ENCODE results near the gene IL1RAPL1. TPM values are rescaled to one million over a fixed set of nuclear protein-coding genes. Genes with fewer than 3 reads are reported as not detected.

The IL1RAPL1 gene
- total and polyA plus RNA-seq, 9 of the 15 experiments (the other 6 are each of a cell fraction or from before 2014, with no cell fraction given): 0.04 to 0.07 (median 0.04) TPM; not detected in 6

GRCh38 chrX:28757290-28757689 lies 170.0 kb downstream of the IL1RAPL1 start (continued):
- TF ChIP-seq CHD7 (IDR thresholded peaks at IDR 0.05; ENCODE audit: low read depth, low read length): no peak
- no peak for TF ChIP-seq EP400 (IDR thresholded peaks at IDR 0.05)
- TF ChIP-seq RNF2 (IDR thresholded peaks at IDR 0.05): no peak
- no peak for TF ChIP-seq TOE1 (IDR thresholded peaks at IDR 0.05; ENCODE audit: borderline replicate concordance)
- TF ChIP-seq TOE1 (CRISPR knock-in tag; IDR thresholded peaks at IDR 0.05; ENCODE audit: borderline replicate concordance, low read depth): no peak

Data from K562 (cell line).